Testis (tissue), 2 donors: ENCODE data around the gene OPN1MW2.
"Not testable (repeated sequence)": the region's sequence is repeated elsewhere in the genome, so short reads cannot be mapped to it uniquely, and the experiment has no call there.

Source experiments
- CTCF ChIP-seq, 3 experiments: fragments of 450-650 bp in 2 of 3; fragments of 200-600 bp in 1 of 3; sonication (generic) in 1 of 3; IDR thresholded peaks; one replicate each; pipeline ENCODE4 v1.5.1; 2016 to 2019; ENCODE audit warnings: antibody characterized with exemption in 3 of 3, mild to moderate bottlenecking in 2 of 3, moderate library complexity in 1 of 3
- POLR2A ChIP-seq: fragments of 450-650 bp; IDR thresholded peaks from one replicate; pipeline ENCODE4 v1.6.1; 2017; ENCODE audit warnings: antibody characterized with exemption, mild to moderate bottlenecking, moderate library complexity

- not testable (repeated sequence) for TF ChIP-seq CTCF (IDR thresholded peaks at IDR 0.05); POLR2A
Observed at GRCh38 chrX:154172535-154172943, 47.0 kb upstream of the OPN1MW2 start.
